HG03442 (cell line): ENCODE data around the gene RAET1E.
"Not testable (repeated sequence)": the region's sequence is repeated elsewhere in the genome, so short reads cannot be mapped to it uniquely, and the experiment has no call there.

Experiments
- ATAC-seq: cut with Tn5 transposase; IDR thresholded peaks from one replicate; pipeline ENCODE4 v1.9.1; 2021; ENCODE audit warnings: mild to moderate bottlenecking, moderate library complexity; ENCODE audit not compliant: unreplicated experiment

Gene RAET1E

GRCh38 chr6:149910721-149911151 lies 12.8 kb upstream of the RAET1E start:
- no peak for ATAC-seq

DNA sequence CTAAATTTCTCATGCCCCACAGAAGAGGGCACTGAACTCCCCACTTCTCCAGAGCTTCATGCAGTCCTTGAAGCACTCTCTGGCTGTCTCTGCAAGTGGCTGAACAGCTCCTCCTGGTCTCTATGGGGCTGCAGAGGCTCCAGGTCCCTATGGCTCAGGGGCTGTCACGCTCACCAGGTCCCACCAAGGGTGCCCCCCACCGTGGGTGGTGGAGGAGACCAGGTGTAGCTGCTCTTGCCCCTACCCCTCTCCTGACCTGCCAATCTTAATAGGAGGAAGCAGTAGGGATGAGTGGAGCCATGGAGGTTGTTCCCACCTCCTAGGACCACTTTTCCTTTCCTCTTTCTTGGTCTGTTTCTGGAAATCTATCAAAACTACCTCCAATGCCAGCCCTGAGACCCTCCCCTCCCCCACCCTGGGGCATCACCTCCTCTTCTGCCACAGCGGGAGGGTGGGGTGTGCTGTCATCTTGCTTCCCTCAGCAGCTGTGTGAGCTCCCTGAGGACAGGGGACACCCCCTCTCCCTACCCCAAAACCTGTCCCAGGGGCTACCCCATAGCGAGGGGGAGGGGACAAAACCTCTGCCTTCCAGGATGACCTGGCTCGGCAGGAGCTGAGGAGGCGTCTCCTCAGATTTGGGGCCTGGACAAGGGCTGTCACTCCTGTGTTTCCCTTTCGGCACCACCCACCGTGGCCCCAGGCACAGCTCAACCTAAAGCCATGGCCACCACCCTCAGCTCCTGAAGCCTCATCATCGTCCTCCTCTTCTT lies 12.0 kb upstream of the RAET1E start:
- ATAC-seq, result no peak

DNA sequence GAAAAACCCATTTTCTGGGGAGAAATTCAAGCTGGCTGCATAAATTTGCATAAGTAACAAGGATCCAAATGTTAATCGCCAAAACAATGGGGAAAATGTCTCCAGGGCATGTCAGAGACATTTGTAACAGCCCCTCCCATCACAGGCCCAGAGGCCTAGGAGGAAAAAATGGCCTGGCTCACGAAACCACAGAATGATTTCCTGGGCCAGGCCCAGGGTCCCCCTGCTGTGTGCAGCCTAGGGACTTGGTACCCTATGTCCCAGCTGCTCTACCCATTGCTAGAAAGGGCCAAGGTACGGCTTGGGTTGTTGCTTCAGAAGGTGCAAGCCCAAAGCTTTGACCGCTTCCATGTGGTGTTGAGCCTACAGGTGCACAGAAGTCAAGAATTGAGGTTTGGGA lies 10.6 kb upstream of the RAET1E start:
- ATAC-seq, result not testable (repeated sequence)

GRCh38 chr6:149907317-149907716 lies 9.4 kb upstream of the RAET1E start:
- ATAC-seq, result no peak

DNA sequence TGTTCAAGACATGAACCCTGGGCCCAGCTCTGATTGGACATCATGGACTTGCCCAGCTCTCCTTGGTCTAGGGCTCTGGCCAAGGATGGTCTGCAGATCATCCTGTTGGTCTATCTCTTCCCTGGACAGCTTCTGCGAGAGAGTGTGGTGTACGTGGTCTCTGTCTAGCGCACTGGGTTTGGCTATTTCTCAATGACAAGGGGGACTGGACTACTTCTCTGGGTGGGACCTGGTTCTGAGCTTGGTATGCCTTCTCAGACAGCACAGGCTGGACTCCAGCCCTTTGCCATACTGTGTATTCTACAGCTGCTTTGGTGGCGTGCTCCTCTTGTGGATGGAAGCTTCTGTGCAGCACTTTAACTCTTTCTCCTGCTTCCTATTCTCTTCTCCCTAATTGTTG lies 8.5 kb upstream of the RAET1E start:
- no peak for ATAC-seq

DNA sequence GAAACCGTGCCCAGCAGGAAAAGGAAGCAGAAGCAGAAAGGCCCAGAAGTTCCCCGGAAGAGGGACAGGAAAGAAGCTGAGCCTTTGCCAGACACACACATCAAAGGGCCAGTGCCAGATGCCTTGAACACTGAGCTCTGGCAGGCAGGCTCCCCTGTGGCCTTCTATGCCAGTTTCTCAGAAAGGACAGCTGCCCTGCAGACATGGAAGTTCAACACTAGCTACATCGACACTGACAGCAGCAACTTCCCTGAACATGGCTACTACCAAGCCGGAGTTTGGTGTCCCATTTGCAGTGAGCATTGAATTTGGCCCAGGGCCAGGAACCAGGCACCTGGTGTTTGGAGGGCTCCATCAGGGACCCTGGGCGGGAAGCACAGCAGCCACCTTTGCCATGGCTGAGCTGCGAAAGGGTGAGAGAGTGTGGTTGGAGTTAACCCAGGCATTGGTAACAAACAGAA lies 8.0 kb upstream of the RAET1E start:
- no peak for ATAC-seq

DNA sequence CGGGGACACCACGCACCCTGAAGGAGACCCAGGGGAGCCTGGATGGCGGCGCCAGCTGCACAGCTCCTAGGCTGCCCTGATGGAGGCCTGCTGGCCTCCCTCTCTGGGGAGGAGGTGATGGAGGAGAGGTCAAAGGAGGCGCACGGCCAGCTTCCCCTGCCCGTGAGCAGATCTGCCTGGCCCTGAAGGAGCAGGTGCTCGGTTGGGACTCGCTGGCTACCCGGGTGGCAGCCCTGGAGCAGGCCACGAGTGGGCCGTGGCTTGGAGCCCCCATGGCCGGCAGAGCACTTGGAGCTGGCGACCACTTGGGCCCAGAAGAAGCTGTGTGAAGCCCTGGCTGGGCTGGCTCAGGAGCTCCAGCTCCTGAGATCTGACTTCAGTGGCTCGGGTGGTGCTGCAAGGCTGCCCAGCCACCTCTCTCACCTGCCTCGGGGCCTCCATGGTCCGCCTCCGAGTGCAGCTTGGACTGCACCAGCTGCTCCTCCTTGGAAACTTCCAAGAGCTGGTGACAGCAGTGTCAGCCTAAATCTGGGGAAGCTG lies 7.5 kb upstream of the RAET1E start:
- ATAC-seq, result no peak

DNA sequence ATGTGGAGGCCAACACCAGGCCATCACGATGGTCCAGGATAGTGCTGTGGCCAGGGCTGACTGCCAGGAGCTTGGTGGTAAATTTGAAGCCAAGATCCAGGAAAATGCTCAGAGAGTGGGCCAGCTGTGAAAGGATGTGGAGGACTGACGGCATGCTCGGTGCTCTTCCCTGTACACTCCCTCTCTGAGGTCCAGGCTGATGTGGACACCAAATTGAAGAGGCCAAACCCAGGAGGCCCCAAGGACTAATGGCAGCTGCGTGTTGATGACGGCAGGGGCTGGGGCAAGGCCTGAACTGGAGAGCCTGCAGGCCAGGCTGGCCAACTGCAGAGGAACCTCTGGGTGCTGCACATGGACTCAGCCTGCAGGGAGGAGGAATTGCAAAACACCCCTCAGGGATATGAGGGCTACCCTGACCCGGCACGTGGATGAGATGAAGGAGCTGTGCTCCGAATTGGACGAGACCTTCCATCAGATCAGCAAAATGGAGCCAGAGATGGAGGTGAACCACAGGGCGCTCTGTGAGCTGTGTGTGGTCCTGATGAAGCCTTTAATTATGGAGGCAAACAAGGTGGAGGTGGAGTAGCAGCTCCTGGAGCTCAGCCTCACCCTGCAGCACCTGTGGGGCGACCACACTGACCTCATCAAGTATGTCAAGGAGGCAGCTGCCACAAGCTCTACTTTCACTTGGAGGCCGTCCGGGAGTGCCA lies 6.9 kb upstream of the RAET1E start:
- no peak for ATAC-seq

DNA sequence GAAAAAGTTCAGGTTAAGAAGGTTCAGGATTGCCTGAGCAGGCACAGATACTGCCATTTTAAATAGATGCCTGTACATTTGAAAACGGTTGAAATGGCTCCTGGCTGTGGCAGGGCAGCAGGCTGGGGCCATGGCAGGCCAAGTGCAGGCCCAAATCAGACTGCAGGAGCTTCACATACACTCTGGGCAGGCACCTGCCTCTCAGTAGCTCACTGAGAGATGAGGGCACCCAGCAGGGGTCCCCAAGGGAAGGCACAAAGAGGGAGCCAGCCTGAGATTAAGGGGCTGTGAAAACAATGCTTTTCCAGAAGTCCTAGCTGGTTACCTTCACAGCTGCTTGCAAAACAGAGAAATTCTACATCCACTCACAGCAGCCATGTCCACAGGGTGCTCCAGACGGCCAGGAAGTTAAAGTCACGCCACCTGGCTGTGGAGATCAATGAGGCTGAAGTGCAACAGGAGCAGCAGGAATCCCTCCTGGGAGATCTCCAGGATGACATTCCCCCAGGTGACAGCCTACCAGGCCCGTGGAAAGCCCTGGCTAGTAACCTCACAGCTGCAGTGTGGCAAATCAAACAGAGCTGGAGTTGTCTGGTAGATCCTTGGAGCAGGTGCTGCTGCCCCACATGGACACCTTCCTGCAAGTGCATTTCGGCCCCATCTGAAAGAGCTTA lies 6.2 kb upstream of the RAET1E start:
- no peak for ATAC-seq

DNA sequence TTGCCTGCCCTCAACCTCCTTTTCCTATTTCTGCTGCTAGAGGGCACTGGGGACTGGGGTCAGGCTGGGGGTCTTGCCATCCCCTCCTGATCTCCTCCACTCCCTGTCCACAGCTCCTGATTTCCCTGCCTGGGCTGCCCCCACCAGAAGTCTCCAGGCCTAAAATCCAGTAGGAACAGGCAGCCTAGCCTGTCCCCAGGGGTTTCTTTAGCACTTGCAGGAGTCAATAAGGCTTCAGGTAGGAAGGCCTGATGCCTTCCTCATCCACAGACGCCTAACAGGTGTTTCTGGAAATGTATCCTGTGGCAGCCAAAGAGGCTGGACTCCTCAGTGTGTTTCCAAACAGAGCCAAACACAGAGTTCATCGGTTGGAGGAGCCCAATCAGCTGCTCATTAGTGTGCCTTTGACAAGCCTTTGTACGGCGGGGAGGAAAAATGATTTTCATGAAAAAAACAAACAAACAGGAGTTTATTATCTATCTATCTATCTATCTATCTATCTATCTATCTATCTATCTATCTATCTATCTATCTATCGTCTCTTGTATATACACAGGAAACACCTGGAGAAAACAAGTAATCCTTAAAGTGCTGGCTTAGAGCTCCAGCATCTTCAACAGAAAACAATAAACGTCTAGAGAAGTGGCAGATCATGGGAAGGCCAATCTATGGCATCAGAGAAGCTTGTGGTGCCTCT lies 3.7 kb upstream of the RAET1E start:
- ATAC-seq, result no peak

DNA sequence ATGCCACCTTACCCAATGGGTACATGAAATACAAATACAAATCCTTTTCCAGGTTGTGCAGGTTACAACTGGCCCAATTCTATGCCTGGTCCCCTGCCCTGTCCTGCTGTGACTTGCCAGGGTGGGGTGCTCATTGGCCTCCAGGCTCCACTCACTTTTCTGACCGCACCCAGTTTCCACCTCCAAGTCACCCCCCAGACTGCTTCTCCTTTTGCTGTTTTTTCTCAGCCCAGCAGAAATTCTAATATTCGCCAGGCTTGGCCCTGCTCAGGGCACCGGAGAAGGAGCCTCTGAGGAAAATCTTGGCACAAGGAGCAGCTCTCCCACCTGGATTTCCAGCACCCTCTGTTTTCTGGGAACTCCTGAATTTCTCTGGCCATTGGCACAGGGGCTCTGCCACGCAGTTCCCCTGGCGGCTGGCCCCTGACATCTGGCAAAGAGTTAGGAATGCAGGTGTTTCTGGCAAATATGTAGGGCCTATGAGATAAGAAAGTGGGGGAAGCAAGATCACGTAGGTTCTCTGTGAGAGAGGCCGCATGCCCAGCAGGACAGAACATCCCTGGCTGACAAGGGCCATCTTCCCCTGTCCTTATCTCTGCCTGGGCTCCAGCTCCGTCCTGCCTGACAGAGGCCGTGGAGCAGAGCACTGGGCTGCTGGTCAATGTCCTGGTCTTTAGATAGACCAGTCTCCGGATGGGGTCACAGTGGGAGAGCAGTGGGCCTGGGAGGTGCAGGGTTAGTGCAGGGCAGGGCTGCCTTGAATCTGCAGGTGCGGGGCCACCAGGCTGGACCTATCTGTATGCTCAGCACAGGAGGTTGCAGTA lies 2.9 kb upstream of the RAET1E start:
- ATAC-seq, result no peak

DNA sequence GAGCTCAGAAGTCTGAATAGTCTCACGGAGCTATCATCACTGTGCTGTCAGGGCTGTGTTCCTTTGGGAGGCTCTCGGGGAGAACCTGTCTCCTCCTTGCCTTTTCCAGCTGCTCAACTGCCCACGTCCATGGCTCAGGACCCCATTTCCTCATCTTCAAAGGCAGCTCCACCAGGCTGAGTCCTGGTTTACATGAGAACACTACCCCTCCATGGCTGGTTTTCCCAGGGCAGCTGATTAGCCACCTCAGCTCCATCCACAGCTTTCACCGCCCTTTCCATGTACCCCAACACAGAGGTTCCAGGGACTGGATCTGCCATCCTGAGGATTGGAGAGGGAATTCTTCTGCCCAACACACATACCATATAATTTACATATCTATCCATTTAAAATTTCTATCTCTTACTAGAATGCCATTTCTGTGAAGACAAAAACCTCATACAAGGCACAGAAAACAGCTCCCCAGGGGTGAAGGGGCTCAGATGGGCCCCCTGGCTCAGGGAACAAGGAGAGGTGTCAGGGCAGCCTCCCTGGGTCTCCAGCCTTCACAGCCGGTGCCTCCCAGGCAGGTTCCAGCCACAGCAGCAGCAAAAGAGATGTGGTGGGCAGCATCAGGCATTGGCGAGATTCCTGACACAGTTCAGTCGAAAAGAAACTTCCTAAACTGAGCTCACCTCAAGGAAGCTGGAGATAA lies 2.2 kb upstream of the RAET1E start:
- ATAC-seq, result no peak

DNA sequence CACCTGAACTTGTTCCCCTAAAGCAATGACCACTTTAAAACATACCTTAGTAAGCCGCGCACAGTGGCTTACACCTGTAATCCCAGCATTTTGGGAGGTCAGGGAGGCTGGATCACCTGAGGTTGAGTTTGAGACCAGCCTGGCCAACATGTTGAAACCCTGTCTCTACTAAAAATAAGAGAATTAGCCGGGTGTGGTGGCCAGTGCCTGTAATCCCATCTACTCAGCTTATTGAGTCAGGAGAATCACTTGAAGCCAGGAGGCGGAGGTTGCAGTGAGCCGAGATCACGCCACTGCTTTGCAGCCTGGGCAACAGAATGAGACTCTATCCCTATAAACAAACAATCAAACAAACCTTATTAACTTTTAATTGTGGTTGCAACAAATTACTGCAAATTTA lies 1.6 kb upstream of the RAET1E start:
- no peak for ATAC-seq

GRCh38 chr6:149898966-149899365 lies 1.1 kb upstream of the RAET1E start:
- no peak for ATAC-seq

GRCh38 chr6:149897015-149897697 lies 757 bp downstream of the RAET1E start:
- no peak for ATAC-seq

GRCh38 chr6:149896491-149896890 lies 1.4 kb downstream of the RAET1E start:
- no peak for ATAC-seq

GRCh38 chr6:149895833-149896271 lies 2.1 kb downstream of the RAET1E start:
- ATAC-seq, result no peak

GRCh38 chr6:149895048-149895590 lies 2.8 kb downstream of the RAET1E start:
- ATAC-seq, result no peak

DNA sequence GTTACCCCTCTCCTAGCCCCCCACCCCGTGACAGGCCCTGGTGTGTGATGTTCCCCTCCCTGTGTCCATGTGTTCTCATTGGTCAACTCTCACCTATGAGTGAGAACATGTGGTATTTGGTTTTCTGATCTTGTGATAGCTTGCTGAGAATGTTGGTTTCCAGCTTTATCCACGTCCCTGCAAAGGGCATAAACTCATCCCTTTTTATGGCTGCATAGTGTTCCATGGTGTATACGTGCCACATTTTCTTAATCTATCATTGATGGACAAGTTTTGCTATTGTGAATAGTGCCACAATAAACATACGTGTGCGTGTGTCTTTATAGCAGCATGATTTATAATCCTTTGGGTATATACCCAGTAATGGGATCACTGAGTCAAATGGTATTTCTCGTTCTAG lies 6.0 kb downstream of the RAET1E start:
- ATAC-seq, result not testable (repeated sequence)
